Measurements from ENCODE around the gene FAM89A.

DNA sequence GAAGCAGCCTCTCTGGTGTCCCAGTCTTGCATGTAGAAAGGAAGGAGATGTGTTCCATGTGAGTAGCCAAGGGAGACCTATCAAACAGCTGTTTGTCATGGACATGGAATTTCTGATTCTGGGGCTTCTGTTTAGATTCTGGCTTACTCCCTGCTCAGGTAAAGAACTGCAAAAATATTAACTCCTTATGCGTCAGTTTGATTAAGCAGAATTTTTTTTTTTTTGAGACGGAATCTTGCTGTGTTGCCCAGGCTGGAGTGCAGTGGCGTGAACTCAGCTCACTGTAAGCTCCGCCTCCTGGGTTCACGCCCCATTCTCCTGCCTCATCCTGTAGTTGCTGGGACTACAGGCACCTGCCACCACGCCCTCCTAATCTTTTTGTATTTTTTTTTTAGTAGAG, 54.3 kb downstream of the FAM89A start:
- TF ChIP-seq, protein P1, sequence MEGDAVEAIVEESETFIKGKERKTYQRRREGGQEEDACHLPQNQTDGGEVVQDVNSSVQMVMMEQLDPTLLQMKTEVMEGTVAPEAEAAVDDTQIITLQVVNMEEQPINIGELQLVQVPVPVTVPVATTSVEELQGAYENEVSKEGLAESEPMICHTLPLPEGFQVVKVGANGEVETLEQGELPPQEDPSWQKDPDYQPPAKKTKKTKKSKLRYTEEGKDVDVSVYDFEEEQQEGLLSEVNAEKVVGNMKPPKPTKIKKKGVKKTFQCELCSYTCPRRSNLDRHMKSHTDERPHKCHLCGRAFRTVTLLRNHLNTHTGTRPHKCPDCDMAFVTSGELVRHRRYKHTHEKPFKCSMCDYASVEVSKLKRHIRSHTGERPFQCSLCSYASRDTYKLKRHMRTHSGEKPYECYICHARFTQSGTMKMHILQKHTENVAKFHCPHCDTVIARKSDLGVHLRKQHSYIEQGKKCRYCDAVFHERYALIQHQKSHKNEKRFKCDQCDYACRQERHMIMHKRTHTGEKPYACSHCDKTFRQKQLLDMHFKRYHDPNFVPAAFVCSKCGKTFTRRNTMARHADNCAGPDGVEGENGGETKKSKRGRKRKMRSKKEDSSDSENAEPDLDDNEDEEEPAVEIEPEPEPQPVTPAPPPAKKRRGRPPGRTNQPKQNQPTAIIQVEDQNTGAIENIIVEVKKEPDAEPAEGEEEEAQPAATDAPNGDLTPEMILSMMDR (IDR thresholded peaks at IDR 0.05), result no peak
- no peak for TF ChIP-seq POLR2A (IDR thresholded peaks at IDR 0.05)

Measured in lower leg skin (tissue), 3 donors.